Subcutaneous abdominal adipose tissue (tissue), 5 donors: ENCODE data around the gene MED20.
"Not testable (repeated sequence)": the region's sequence is repeated elsewhere in the genome, so short reads cannot be mapped to it uniquely, and the experiment has no call there.

Source experiments
- H3K27ac ChIP-seq: one replicate; pipeline ENCODE4 v1.7.0; 2013; ENCODE audit warnings: low read depth, mild to moderate bottlenecking, inconsistent platforms, low read length, moderate library complexity
- H3K27me3 ChIP-seq, 5 donors: one replicate each; pipeline ENCODE4 v1.7.0; 2013; ENCODE audit warnings: low read length in 5 of 5, inconsistent platforms in 1 of 5; ENCODE audit not compliant: control insufficient read depth in 5 of 5, insufficient read depth in 4 of 5
- H3K36me3 ChIP-seq, 5 donors: one replicate each; pipeline ENCODE4 v1.7.0; 2013; ENCODE audit warnings: low read length in 5 of 5; ENCODE audit not compliant: control insufficient read depth in 5 of 5, insufficient read depth in 5 of 5
- H3K4me1 ChIP-seq, 5 donors: one replicate each; pipeline ENCODE4 v1.7.0; 2013; ENCODE audit warnings: low read length in 5 of 5, mild to moderate bottlenecking in 3 of 5, moderate library complexity in 1 of 5; ENCODE audit not compliant: control insufficient read depth in 5 of 5, insufficient read depth in 5 of 5
- H3K4me3 ChIP-seq, 5 donors: one replicate each; pipeline ENCODE4 v1.7.0; 2013; ENCODE audit warnings: low read length in 5 of 5, low read depth in 1 of 5
- H3K9ac ChIP-seq, 5 donors: one replicate each; pipeline ENCODE4 v1.7.0; 2013; ENCODE audit warnings: low read length in 5 of 5, mild to moderate bottlenecking in 4 of 5, moderate library complexity in 3 of 5
- H3K9me3 ChIP-seq, 5 donors: one replicate each; pipeline ENCODE4 v1.7.0; 2013; ENCODE audit warnings: low read length in 5 of 5; ENCODE audit not compliant: control insufficient read depth in 5 of 5
- donor health status: healthy.
- donor health status: healthy.
- donor health status: healthy.
- donor health status: healthy.
- donor health status: healthy.

MED20 gene

DNA sequence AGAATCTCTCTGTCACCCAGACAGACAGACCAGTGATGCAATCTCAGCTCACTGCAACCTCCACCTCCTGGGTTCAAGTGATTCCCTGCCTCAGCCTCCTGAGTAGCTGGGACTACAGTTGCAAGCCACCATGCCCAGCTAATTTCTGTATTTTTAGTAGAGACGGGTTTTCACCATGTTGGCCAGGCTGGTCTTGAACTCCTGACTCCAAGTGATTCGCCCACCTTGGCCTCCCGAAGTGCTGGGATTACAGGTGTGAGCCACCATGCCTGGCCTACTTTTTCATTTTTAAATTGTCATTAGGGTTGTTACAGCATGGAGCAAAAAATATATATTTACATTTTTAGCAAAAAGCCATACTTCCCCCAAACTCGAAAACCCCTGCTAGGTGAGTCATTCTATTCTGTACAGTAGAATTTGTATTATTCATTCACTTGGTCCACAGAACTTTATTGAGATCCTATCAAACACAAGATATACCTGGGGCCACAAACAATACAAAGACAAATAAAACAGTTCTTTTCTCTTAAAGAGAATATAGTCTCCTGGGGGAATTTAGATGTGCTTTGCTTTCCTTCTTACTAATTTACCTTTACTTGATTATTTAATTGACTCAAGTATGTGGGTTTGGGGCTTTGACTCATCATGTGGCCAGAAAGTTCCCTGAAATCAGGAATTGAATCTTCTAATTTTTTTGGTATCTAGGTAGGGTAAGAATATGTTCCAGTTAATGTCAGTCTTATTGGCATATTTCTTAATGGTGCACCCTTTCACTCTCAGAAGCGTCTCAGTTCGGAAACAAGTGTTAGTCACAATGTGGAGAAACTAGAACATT lies 37.3 kb upstream of the MED20 start:
- Histone ChIP-seq H3K27ac (no peak overlapping the region), H3K4me1 (no peaks in the 10 kb centered on the region), H3K9me3 (no peaks in the 10 kb centered on the region), H3K9ac (no peak overlapping the region), H3K27me3 (no peaks in the 10 kb centered on the region), H3K36me3 (no peaks in the 10 kb centered on the region), H3K4me3 (no peak overlapping the region)

DNA sequence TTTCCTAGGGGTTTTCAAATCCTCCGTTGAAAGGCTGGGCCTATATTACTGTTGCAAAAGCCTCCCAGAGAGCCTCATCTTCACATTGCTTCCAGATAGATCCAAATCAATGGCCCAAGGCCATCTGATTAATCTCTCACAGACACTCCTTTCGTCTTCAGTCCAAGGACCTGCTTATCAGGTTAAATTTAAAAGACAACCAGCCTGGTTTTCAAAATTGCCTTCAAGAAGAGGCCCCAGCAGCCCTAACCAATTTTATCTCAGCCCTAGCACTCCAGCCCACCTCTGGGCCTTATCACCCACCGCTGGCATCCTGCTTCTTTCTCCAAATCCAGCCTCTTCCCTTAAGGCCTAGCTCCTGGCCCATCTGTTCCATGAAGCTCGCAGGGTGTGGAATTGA lies 36.2 kb upstream of the MED20 start:
- Histone ChIP-seq H3K27ac (no peak overlapping the region), H3K4me3 (no peak overlapping the region), H3K27me3 (no peaks in the 10 kb centered on the region), H3K9ac (no peak overlapping the region), H3K4me1 (no peaks in the 10 kb centered on the region), H3K36me3 (no peaks in the 10 kb centered on the region), H3K9me3 (no peaks in the 10 kb centered on the region)

DNA sequence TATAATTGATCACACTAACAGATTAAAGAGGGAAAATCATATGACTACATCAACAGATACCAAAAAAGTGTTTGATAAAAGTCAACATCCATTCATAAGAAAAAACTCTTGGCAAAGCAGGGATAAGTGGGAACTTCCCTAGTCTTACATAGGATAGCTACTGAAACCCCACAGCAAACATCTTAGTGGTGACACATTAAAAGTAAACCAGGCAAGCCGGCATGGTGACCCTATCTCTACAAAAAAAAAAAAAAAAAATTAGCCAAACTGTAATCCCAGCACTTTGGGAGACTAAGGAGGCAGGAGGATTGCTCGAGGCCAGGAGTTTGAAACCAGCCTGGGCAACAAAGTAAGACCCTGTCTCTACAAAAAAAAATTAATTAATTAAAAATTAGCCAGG lies 34.5 kb upstream of the MED20 start:
- H3K27me3 ChIP-seq = no peaks in the 10 kb centered on the region
- H3K4me3 ChIP-seq = no peak overlapping the region
- no peaks in the 10 kb centered on the region for H3K9me3 ChIP-seq
- H3K27ac ChIP-seq = no peak overlapping the region
- H3K4me1 ChIP-seq = no peaks in the 10 kb centered on the region
- H3K9ac ChIP-seq = no peak overlapping the region
- no peaks in the 10 kb centered on the region for H3K36me3 ChIP-seq

DNA sequence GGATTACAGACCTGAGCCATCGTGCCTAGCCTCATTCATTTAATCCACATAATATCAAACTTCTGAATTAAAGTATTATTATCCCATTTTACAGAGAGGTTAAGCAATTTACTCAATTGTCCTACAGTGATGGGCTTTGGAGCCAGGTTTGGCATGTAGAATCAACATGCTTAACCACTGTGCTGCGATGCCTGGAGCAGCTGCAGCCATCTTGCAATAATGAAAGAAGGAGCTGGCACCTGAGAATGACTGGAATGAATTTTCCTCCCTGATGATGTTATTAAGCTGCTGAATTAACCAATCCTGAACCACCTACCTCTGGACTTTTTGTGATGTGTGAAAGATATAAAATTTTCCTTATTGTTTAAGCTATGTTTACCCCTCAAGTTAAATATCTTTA lies 33.7 kb upstream of the MED20 start:
- Histone ChIP-seq H3K4me1 (no peaks in the 10 kb centered on the region), H3K27ac (no peak overlapping the region), H3K36me3 (no peaks in the 10 kb centered on the region), H3K4me3 (no peak overlapping the region), H3K9me3 (no peaks in the 10 kb centered on the region), H3K27me3 (no peaks in the 10 kb centered on the region), H3K9ac (no peak overlapping the region)

DNA sequence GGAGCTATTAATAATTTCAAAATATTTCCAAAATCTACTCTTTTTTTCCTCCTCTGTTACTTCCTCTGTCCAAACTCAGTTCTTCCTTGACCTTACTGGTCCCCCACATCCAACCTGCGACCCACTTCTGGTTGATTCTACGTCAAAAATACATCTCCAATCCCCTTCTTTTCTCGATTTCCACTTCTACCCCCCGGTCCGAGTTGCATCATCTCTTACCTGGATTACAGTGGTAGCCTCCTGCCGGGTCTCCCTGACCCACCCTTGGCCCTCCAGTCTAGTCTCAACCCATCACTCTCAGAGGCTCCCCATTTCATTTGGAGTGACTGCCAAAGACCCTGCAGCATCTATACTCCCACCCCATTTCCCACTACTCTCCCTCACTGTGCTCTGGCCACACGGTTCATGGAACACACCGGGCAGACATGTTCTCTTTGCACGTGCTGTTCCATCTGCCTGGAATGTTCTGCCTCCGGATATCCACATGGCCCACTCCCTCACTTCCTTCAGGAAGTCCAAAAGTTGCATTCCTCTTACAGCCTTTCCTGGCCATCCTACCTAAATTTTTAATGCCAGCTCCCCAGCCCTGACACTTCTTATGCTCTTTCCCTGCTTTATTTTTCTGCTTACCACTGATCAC lies 26.8 kb upstream of the MED20 start:
- H3K9me3 ChIP-seq = no peaks in the 10 kb centered on the region
- H3K9ac ChIP-seq = no peak overlapping the region
- no peak overlapping the region for H3K4me3 ChIP-seq
- H3K27me3 ChIP-seq = no peaks in the 10 kb centered on the region
- no peak overlapping the region for H3K27ac ChIP-seq
- H3K36me3 ChIP-seq = no peaks in the 10 kb centered on the region
- peaks cover 0 to 14% (median 2%) of the 10 kb centered on the region in 5 donors for H3K4me1 ChIP-seq

DNA sequence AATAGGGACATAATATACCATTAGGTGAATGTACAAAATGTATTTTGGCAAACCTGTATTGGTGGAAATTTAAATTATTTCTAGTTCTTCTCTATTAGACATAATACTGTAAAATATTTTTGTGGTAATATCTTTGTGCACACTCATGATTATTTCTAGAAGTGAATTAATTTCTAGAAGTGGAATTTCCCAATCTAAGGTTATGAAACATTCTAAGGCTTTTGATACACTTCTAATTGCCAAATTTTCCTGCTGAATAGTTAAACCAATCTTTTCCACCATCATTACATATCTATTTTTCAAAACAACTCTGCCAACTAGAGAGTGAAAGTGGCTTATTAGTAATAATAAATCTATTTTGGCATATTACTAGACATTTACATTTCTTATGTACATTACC lies 22.5 kb upstream of the MED20 start:
- no peaks in the 10 kb centered on the region for H3K27me3 ChIP-seq
- no peaks in the 10 kb centered on the region for H3K9me3 ChIP-seq
- H3K9ac ChIP-seq = no peak overlapping the region
- H3K4me1 ChIP-seq = peaks cover 10 to 44% (median 37%) of the 10 kb centered on the region in 5 donors
- H3K36me3 ChIP-seq = no peaks in the 10 kb centered on the region
- H3K27ac ChIP-seq = no peak overlapping the region
- H3K4me3 ChIP-seq = no peak overlapping the region

DNA sequence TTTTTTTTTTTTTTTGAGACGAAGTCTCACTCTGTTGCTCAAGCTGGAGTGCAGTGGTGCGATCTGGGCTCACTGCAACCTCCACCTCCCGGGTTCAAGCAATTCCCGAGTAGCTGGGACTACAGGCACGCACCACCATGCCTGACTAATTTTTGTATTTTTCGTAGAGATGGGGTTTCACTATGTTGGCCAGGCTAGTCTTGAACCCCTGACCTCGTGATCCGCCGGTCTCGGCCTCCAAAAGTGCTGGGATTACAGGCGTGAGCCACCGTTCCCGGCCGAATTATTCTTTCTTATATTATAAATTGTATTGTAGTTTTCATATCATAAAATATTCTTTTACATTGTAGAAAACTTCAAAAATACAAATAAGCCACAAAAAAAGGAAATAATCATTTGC lies 21.9 kb upstream of the MED20 start:
- peak overlapping the region in 1 of 5 donors; percentile 72 for H3K9ac ChIP-seq
- not testable (repeated sequence) for H3K27me3 ChIP-seq, H3K4me3 ChIP-seq, H3K9me3 ChIP-seq, H3K36me3 ChIP-seq
- peak overlapping the region; percentile 96 for H3K27ac ChIP-seq
- peaks cover 14 to 46% (median 43%) of the 10 kb centered on the region in 5 donors for H3K4me1 ChIP-seq

DNA sequence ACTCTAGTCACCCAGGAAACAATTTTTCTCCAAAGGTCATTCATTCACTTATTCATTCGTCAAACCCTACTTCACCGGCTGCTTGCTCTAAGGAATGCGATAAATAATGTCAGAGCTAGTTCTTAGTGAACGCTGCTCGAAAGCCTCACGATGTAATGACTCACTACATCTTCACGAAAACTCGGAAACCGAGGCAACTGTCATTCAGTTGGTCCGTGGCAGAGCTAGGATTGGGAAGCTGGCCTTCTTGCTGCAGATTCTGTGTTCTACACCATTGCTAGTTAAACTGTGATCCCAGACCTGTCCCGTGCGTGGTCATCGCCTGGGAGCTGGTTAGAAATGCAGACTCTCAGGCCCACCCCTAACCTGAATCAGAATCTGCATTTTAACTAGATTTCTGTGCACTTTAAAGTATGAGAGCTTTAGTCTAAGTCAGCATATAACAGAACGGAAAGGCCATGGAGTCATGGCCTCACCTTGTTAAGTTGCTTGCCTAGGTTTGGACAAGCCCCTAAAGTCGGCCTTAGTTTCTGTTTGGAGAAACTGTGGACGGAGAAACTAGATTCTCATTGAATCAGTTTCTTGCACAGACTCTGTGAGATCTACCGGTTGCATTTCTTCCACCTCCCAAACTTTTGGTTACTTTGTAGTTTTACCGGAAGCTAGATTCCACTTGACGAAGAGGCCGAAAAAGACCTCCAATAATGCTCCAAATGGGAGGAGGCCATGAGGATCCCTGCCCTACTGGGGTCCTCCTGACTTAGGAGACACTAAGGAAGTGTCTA lies 21.3 kb upstream of the MED20 start:
- no peaks in the 10 kb centered on the region for H3K9me3 ChIP-seq
- peaks cover 14 to 50% (median 46%) of the 10 kb centered on the region in 5 donors for H3K4me1 ChIP-seq
- H3K27ac ChIP-seq = peak overlapping the region; percentile 96
- no peaks in the 10 kb centered on the region for H3K27me3 ChIP-seq
- H3K9ac ChIP-seq = peak overlapping the region; percentile 52 to 75 (median 68)
- H3K4me3 ChIP-seq = peak overlapping the region; percentile 64 to 92 (median 86)
- H3K36me3 ChIP-seq = peaks cover 0 to 4% (median 0%) of the 10 kb centered on the region in 5 donors

DNA sequence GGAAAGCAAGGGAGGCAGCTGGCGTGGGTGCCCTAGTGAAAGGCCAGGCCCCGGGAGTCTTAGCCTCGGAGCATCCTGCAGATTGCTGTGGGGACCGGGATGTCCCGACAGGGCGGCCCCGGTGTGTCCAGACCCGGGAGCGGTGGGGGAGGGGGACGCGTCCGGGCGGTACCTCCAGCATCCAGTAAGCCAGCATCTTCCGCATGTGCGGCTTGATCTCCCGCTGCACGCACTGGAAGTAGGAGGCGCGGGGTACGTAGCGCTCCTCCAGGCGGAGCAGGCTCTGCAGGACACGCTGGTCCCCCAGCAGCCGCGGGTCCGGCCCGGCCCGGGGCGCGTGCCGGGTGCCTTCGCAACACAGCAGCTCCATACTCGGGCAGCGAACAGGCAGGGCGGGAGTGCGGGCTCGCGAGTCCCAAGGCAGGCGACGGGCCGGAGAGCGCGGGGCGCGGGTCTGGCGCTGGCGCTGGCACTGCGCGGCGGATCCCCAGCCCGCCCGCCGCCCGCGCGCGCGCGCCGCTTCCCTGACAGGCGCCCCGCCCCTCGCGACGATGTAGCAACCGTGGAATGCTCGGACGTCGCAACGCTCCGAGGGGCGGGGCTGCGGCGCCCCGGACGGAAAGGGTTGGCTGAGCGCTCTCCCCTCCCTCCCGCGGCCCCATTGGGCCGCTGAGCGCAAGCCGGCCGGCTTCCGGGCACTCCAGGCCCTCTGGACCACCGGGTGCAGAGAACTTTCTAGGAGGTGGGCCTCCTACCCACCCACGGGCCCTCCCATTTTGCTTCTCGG lies 20.5 kb upstream of the MED20 start, which contains the start of gene CCND3:
CCND3 (minus strand) TSS at position 529 of the 787 bp plus-strand sequence; CDS start at position 370, 159 bp downstream.
- no peaks in the 10 kb centered on the region for H3K27me3 ChIP-seq
- peak within 1 kb of the TSS; percentile 96 for H3K27ac ChIP-seq
- peak within 1 kb of the TSS; percentile 52 to 93 (median 75) for H3K9ac ChIP-seq
- H3K36me3 ChIP-seq = peaks cover 0 to 10% (median under 1%) of the 10 kb centered on the region in 5 donors
- peak within 1 kb of the TSS; percentile 86 to 93 (median 92) for H3K4me3 ChIP-seq
- no peaks in the 10 kb centered on the region for H3K9me3 ChIP-seq
- H3K4me1 ChIP-seq = peaks cover 15 to 57% (median 54%) of the 10 kb centered on the region in 5 donors
